Hematopoietic multipotent progenitor cell treated with erythropoietin and hydrocortisone succinate and interleukin-3 and kit ligand, for 8 days (in vitro differentiated cells): ENCODE data around the gene NKX2-3.

Experiments used
- DNase-seq: peaks from one replicate; pipeline ENCODE4 v3.0.0-alpha.2; 2015

Gene NKX2-3

DNA sequence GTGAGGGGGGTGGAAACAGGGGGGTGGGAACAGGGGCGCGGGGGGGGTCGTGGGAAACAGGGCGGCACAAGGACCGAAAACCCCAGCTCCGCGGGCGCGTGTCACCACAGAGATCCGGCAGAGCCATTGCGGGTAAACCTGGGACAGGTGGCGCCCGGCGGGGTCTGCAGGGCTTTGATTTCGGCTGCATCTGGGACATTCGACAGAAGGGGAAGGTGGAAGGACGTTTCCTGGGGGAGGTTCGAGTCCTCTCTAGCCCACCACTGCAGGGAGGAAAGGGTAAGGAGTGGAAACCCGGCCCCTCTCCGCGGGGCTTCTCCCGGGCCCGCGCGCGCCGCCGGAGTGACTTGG, 7.5 kb downstream of the NKX2-3 start:
- no peak for DNase-seq

GRCh38 chr10:99540657-99541531, 8.2 kb downstream of the NKX2-3 start:
- no peak for DNase-seq

- DNase-seq = no peak
Observed at GRCh38 chr10:99544322-99544721, 11.6 kb downstream of the NKX2-3 start.

GRCh38 chr10:99548041-99548530, 15.3 kb downstream of the NKX2-3 start:
- peak; percentile 59 for DNase-seq

DNA sequence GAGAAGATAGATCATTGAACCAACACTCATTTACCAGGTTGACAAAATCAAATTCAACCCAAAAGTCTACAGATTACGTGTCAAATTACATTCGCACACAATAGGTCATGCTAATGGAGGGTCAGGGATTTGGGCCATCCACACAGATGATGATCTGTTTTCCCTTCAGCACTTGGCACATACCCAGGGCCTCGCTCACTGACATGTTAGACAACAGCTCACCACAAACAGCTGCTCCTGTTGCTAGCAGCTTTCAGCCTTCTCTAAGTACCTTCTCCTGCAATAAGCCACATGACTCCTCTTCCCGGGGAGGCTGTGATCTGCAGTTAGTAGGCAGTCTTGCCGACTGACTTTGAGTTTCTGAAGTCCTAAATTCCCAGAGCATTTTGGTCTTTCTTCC, 18.4 kb downstream of the NKX2-3 start:
- DNase-seq = no peak

DNA sequence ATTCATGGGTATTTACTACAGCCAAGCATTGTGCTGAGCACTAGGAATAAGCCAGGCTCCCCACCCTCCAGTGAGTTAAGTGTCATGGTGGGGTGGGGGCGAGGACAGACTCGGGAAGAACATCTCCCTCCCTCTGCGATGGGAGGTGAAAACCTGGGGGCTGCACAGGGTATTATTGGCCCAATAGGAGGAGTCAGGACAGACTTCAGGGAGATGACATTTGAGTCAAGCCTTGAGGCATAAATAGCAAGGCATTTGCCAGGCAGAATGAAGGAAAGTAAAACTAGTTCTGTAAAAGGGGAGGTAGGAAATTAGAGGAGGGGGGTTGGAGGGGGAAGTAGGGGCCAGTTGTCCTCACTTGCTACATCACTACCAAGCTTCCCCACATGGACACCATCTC, 18.9 kb downstream of the NKX2-3 start:
- no peak for DNase-seq

GRCh38 chr10:99555371-99555770, 22.6 kb downstream of the NKX2-3 start:
- DNase-seq = no peak

- no peak for DNase-seq
Observed at GRCh38 chr10:99555825-99556523, 23.2 kb downstream of the NKX2-3 start.

- DNase-seq = no peak
Observed at GRCh38 chr10:99557044-99557443, 24.3 kb downstream of the NKX2-3 start.

GRCh38 chr10:99558708-99559107, 26.0 kb downstream of the NKX2-3 start:
- DNase-seq = no peak

GRCh38 chr10:99560277-99561126, 27.8 kb downstream of the NKX2-3 start:
- DNase-seq = peak; percentile 55

DNA sequence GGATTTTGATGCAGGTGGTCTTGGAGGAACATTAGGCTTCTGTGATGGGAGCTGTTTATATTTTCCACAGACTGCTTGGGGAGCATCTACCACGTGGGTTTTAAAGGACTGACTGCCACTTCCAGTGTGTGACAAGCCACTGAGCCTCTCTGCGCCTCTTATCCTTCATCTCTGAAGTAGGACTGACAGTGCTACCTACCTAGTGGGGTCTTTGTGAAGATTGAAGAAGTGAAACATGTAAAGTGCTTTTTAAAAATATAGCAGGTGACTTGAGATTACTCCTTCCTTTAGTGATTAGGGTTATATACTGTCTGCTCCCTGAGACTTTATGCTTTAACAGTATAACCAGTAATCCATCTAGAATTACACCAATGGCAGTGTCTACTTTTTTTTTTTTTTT, 29.9 kb downstream of the NKX2-3 start:
- DNase-seq = no peak

GRCh38 chr10:99564361-99564760, 31.6 kb downstream of the NKX2-3 start:
- no peak for DNase-seq

DNA sequence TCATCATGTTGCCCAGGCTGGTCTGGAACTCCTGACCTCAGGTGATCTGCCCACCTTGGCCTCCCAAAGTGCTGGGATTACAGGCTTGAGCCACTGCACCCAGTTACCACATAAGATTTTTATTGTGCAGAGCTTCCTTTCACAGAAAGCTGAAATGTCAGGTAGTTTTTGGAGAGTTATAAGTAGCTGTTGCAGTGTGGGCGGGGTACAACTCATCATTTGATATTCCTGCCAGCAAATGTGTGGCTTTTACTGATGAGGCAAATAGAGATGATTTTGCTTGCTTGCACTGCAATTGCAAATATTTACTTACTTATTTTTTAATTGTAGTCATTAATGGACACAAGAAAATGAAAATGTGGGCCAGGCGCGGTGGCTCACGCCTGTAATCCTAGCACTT, 32.4 kb downstream of the NKX2-3 start:
- no peak for DNase-seq

DNA sequence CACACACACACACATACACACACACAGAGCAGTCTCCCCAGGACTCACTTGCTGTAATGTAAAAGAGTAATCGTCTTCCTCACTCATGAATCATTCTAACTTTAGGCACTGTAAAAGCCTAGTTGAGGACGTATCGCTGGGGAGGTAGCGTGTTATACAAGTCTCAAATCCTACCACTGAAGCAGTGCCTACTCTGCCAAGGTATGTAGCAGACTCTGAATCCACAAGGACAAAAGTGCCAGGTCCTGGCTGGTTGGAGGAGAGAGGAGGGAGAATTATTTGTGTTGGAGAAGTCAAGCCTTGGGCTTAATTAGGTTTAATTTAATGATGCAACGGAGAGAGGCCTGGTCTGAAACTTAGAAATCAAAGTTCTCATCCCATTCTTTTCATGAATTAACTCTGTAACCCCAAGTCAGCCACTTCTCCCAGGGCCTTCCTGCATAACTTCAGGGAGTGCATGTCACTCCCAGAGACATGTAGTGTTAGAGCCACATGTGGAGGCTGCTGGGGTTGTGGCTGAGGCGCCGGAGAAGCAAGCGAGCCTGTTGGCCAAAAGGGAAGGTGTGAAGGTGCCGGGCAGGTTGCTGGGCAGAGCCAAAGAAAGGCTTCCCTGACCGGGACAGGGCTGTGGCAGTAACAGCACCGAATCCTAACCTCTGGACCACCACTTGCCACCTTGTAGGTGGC, 36.7 kb downstream of the NKX2-3 start:
- DNase-seq = no peak

- DNase-seq = no peak
Observed at GRCh38 chr10:99569961-99570360, 37.2 kb downstream of the NKX2-3 start.

DNA sequence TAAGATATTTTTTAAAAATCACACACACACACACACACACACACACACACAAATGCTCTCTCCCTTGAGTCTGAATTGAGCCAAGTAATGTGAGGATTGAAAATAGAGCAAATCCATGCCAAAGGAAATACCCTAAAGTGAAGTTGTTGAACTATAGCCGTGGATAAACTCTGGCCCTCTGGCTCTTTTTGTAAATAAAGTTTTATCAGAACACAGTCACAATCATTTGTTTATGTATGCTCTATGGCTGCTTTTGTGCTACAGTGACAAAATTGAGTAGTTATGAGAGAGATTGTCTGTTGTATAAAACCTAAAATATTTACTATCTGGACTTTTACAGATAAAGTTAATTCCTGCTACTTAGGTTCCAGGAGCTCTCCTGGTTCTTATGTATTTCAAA, 39.1 kb downstream of the NKX2-3 start:
- DNase-seq = no peak

DNA sequence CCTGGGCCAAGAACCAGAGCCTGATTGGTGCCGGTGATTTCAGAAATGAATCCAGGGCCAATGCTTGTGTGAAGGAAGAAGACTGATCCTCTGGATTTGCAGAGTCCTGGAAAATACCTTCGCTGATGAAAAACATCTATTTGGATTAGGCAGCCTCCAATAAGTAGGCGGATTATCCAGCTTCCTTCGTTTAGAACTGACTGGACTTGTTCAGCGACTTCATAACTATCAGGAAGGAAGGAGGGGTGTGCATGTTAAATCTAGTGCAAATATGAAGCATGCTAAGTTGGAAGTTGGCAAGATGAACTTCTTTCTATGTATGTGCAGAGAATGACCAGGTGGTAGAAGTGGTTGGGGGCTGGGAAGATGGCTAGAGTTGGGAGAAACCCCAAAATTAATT, 41.0 kb downstream of the NKX2-3 start:
- DNase-seq = no peak

DNA sequence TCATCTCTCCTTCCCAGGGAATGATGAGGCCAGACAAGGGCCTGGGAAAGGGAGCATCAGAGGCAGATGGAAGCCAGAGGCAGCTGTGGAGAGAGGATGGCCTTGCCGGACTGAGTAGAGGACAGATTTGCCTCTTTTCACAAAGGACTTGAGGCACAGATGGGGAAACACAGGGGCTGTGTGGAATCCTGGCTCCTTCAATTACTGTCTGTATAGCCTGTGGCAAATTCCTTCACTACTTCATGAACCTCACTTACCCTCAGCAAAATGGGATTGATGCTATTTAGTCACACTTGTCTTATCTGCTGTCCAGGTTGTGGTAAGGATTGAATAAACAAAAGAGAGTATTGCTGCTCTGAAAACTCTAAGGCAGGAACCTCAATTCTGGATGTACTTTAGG, 47.2 kb downstream of the NKX2-3 start:
- no peak for DNase-seq

DNA sequence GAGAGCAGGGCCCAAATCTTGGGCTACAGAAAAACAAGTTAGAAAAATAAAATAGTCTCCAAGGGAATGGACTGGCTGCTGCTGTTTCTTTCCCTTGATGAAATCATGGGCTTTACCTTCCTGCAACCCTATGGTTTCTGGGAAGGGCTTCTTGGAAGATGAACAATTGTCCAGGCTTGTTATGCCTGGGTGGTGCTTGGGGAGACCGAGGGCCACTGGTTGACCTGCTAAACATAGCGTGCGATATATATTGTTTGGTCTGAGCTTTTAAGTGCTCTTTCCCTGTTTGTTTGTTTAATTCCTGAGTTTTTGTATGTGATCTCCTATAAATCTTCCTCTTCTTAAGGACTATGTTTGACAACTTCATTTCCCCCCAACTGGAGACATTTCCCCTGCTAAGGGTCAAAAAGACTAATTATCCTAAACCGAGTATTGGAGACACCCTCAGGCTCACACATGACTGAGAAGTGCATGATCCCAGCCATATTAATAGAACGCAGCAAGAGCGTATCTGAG, 49.6 kb downstream of the NKX2-3 start:
- DNase-seq = no peak

DNA sequence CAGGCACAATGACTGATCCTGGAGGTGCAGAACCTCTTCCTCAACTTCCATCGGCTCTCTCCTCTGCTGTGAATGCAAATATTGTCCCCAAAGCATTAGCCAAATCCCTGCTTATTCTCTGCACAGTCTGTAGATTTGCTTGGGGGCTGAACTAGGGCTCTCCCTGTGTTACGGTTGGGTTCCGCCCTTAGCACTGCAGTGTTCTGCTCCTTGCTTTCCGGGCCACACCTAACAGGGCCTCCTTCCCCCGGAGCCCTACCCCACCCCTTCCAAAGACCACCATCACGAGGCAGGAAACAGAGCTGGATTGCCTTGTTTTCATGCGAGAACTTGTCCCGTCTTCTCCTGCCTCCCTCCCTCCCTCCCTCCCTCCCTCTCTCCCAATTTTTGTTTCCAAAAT, 50.9 kb downstream of the NKX2-3 start:
- no peak for DNase-seq
